Measurements from ENCODE around the gene RELN. TPM values are rescaled to one million over a fixed set of nuclear protein-coding genes. Genes with fewer than 3 reads are reported as not detected.

RELN gene
- total and polyA plus RNA-seq, 9 of the 15 experiments (the other 6 are each of a cell fraction or from before 2014, with no cell fraction given): 12.9 to 43.2 (median 18.1) TPM

GRCh38 chr7:103714376-103714927 is 275.0 kb downstream of the RELN start:
- no peak; the same call in 2 of the 3 replicates for ATAC-seq
- H3K36me3 ChIP-seq (ENCODE audit: control insufficient read depth, insufficient read depth, low read length): no peaks in the 10 kb centered on the region
- in situ Hi-C loops (cut with MboI): no loop called here
- H4K20me1 ChIP-seq (replicated peaks; ENCODE audit: control insufficient read depth, insufficient read depth, low read length): no peaks in the 10 kb centered on the region
- H3K79me2 ChIP-seq (ENCODE audit: control insufficient read depth, insufficient read depth, low read length): no peaks in the 10 kb centered on the region
- no peak for DNase-seq (ENCODE audit: extremely low read depth in 1 of 4, low spot score in 3 of 4)
- TF ChIP-seq MLLT1 (IDR thresholded peaks at IDR 0.05) (no peak), POU5F1 (IDR thresholded peaks at IDR 0.05; ENCODE audit: borderline replicate concordance, low read depth, low read length, partially characterized antibody) (no peak), CUX1 (CRISPR knock-in tag; IDR thresholded peaks at IDR 0.05) (no peak), TCF3 (CRISPR knock-in tag; IDR thresholded peaks at IDR 0.05) (no peak), ZNF75A (CRISPR knock-in tag; IDR thresholded peaks at IDR 0.05) (no peak), GATAD2B (IDR thresholded peaks at IDR 0.05; ENCODE audit: borderline replicate concordance) (no peak), HNRNPL (IDR thresholded peaks at IDR 0.05; ENCODE audit: low read depth, low read length) (no peak), HINFP (tag; conservative IDR thresholded peaks at IDR 0.05; ENCODE audit: low read depth) (no peak), SIN3B (IDR thresholded peaks at IDR 0.05; ENCODE audit: low read depth) (no peak)
- H2AFZ ChIP-seq (ENCODE audit: low read depth, low read length): no peak overlapping the region
- no peak for FAIRE-seq
- POLR2A ChIA-PET: no interaction called here
- no peaks in the 10 kb centered on the region for H3K27me3 ChIP-seq (ENCODE audit: control insufficient read depth in 2 of 2, insufficient read depth in 2 of 2, low read length in 2 of 2)
- H3K27ac ChIP-seq (ENCODE audit: extremely low read depth, low read depth, low read length): no peak overlapping the region
- 59% methylated on average over 9 of the region's 9 CpGs for WGBS (ENCODE audit: insufficient coverage, low coverage, missing lambda C conversion rate)
- CTCF ChIA-PET (ENCODE audit: low intra/inter-chr PET ratio): no interaction called here
- H3K4me3 ChIP-seq: no peak overlapping the region
- H3K4me2 ChIP-seq (ENCODE audit: insufficient read depth, low read length): no peak overlapping the region
- no TSS peak for BruUV-seq (replicated peaks)
- H3K9me1 ChIP-seq (ENCODE audit: control insufficient read depth, insufficient read depth, low read length): no peaks in the 10 kb centered on the region
- no peaks in the 10 kb centered on the region for H3K9me3 ChIP-seq (replicated peaks; ENCODE audit: control insufficient read depth, insufficient read depth, low read depth, low read length)
- no peak overlapping the region for H3K9ac ChIP-seq (ENCODE audit: insufficient read depth in 1 of 2, low read depth in 2 of 2, low read length in 2 of 2)
- H3K4me1 ChIP-seq (replicated peaks in 1 of 2; ENCODE audit: control insufficient read depth in 2 of 2, insufficient read depth in 2 of 2, low read length in 2 of 2): no peaks in the 10 kb centered on the region; a peak in 1 of 5 replicates
- intact Hi-C loops (cut with micrococcal nuclease): no loop called here
